ENCODE data around the gene GPS2.

The GPS2 gene

GRCh38 chr17:7293159-7293558, 22.0 kb downstream of the GPS2 start:
- DNase-seq (ENCODE audit: low read depth in 2 of 2): no peak

GRCh38 chr17:7292729-7293128, 22.4 kb downstream of the GPS2 start:
- no peak for DNase-seq (ENCODE audit: low read depth in 2 of 2)

DNA sequence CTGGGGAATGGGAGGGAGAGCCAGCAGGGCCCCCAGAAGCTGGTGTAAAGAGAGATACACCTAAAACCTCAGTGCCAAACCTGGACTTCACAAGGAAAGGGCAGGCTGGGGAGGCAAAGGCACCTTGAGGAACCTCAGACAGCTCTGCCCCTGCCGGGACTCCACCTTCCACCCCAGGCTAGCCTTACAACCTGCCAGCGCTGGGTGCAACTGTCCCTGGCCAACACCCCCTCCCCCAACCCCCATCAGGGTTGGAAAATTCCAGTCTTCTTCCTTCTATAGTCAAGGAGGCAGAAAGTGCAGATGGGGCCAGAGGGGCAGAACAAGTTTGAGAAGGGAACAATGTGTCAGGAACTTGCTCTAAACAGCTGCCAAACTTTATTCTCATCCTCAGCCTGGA, 23.0 kb downstream of the GPS2 start:
- DNase-seq (ENCODE audit: low read depth in 2 of 2): no peak

DNA sequence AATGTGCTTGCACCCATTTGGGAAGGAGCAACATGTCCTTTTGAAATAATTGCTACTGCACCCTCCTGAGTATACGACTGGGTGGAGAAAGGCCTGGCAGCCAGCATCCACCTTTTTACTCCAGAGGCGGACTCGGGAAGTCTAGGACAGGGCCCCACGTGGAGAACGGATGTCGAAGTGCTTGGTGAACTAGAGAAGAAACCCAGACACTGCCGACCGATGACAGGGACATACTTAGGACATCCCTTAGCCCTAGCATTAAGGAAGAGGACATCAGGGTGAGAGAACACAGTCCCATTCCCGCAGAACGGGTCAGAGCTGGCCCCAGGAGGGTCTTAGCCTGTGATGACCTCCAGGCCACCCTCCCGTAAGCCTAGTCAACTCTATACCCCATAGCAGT, 24.5 kb downstream of the GPS2 start:
- DNase-seq (ENCODE audit: low read depth in 2 of 2): no peak

DNA sequence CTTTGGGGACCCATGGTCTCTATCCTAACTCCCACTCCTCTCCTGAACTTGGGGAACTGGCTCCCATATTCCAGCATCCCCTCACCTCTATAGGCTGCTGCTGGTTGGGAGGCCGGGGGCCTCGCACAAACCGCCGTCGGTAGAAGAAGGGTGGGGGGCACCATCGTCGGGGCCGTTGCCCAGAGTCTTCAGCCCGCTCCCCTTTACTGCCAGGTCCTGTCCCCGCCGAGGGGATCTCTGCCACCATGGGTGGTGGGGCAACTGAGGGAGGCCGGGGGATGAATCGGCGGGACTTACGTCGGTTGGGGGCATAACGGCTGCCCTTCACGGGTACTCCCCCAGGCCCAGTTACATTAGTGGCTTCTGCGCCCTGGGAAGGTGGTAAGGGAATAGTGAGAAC, 25.0 kb downstream of the GPS2 start:
- no peak for DNase-seq (ENCODE audit: low read depth in 2 of 2)

GRCh38 chr17:7289256-7290032, 25.7 kb downstream of the GPS2 start:
- no peak for DNase-seq (ENCODE audit: low read depth in 2 of 2)

DNA sequence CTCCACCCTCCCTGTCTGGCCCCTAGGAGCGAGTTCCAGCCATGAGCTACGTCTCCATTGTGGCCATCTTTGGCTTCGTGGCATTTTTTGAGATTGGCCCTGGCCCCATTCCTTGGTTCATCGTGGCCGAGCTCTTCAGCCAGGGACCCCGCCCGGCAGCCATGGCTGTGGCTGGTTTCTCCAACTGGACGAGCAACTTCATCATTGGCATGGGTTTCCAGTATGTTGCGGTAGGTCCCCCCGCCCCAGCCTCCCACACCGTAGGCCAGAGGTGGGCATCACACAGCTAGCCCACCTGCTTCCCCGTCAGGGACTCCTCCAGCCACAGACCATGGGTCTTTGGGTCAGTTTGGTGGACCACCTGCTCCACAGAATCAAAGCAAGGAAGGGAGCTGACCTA, 29.5 kb downstream of the GPS2 start:
- DNase-seq (ENCODE audit: low read depth in 2 of 2): no peak

- no peak for DNase-seq (ENCODE audit: low read depth in 2 of 2)
These were observed 30.2 kb downstream of the GPS2 start for GRCh38 chr17:7284911-7285310.

DNA sequence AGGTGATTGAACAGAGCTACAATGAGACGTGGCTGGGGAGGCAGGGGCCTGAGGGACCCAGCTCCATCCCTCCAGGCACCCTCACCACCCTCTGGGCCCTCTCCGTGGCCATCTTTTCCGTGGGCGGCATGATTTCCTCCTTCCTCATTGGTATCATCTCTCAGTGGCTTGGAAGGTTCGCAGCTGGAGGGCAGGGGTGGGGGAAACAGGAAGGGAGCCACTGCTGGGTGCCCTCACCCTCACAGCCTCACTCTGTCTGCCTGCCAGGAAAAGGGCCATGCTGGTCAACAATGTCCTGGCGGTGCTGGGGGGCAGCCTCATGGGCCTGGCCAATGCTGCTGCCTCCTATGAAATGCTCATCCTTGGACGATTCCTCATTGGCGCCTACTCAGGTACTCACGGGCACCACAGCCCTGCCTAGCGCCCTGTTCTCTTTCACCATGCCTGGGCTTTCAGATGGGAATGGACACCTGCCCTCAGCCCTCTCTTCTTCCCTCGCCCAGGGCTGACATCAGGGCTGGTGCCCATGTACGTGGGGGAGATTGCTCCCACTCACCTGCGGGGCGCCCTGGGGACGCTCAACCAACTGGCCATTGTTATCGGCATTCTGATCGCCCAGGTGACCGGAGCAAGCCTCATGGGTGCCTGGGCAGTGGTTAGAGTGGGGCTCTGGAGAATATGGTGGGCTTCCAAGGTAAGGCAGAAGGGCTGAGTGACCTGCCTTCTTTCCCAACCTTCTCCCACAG, 31.5 kb downstream of the GPS2 start:
- no peak for DNase-seq (ENCODE audit: low read depth in 2 of 2)

DNA sequence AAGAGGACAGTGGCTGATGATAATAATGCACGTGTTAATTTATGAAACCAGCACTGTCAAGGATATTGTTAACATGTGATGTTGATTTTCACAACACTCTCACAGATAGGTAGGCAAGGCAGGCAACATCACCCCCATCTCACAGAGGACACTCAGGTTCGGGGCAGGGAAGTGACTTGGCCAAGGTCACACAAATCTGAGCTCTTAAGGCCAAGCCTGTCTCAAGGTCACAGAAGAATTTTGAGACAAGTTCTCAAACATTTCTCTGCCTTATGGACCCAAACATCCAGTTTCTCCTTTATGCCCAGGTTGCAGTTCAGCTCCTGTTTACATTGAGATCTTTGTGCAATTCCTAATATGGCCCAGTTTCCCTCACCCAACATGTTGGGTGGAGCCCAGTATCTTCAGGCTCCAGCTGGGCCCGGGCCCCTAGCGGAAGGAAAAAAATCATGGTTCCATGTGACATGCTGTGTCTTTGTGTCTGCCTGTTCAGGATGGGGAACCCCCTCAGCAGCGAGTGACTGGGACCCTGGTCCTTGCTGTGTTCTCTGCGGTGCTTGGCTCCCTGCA, 32.3 kb downstream of the GPS2 start:
- DNase-seq (ENCODE audit: low read depth in 2 of 2): no peak

DNA sequence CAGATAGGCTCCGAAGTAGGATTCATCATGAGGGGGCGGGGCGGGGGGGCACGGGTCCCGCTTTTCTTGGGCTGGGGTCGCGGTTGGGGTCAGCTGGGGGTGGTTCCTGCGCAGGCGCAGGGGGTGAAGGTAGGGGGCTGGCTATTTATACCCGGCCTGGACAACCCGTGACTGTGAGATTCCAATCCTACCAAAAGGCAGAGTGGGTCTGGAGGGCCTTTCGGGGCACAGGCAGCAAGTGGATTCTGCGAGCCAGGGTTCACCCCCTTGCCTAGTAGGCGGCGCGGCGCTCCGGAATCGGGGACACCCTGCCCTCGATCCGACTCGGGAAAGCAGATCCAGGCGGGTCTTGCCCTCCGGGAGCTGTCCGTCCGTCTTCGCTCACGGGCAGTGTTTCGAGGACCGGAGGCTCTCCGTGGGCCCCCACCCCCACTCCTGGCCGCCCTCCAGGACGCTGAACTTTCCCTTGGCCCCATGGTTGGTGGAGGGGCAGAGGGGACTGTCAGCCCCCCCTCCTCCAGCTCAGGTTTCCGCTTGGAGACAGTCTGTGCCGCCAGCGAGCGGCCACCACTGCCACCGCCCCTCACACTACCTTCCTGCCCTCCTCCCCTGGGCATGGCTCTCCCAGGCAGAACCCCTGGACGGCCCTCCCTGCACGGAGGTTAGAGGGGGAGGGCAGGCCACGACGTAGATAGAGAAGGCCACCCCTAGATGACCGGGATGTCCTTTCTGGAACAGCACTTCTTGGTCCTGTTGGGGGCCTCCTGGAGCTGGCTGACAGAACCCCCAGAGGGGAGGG, 33.0 kb downstream of the GPS2 start:
- DNase-seq (ENCODE audit: low read depth in 2 of 2): no peak

GRCh38 chr17:7281074-7281952, 33.8 kb downstream of the GPS2 start, which contains the start of gene SLC2A4:
Gene SLC2A4, plus strand, starts transcription at chr17:7281718. Its CDS starts 217 bp downstream, at chr17:7281935.
- peak; percentile 85 to 88 for DNase-seq (ENCODE audit: low read depth in 2 of 2)

GRCh38 chr17:7280519-7281073, 34.6 kb downstream of the GPS2 start:
- peak; percentile 26 to 33 for DNase-seq (ENCODE audit: low read depth in 2 of 2)

GRCh38 chr17:7279448-7279847, 35.7 kb downstream of the GPS2 start:
- DNase-seq (ENCODE audit: low read depth in 2 of 2): no peak

- DNase-seq (ENCODE audit: low read depth in 2 of 2): no peak
These were observed 48.4 kb downstream of the GPS2 start for GRCh38 chr17:7266784-7267183.

DNA sequence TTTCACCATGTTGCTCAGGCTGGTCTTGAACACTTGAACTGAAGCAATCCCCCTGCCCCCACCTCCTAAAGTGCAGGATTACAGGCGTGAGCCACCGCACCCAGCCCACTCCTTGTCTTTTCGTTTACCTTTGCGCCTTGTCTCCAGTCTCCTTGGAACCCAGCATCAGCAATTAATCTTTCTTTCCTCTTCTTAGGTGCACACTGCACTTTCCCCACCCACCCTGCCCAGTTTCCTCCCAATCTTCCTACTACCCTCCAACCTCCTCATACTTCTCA, 51.4 kb downstream of the GPS2 start:
- DNase-seq (ENCODE audit: low read depth in 2 of 2): no peak

GRCh38 chr17:7262935-7263800, 52.0 kb downstream of the GPS2 start:
- no peak for DNase-seq (ENCODE audit: low read depth in 2 of 2)
